ENCODE data around the gene PREPL. TPM values are rescaled to one million over a fixed set of nuclear protein-coding genes. Genes with fewer than 3 reads are reported as not detected.

The PREPL gene
- 38.6 and 42.6 TPM in 2 replicates for total RNA-seq (2014; rRNA removed; shearing (Covaris generic))
- 28.7 and 31.5 TPM in 2 replicates for polyA plus RNA-seq (2016; fragmentation: Nextera tagmentation; extraction: Ambion mirVana)

GRCh38 chr2:44361330-44362206, at the start of gene PREPL, which contains the start of gene CAMKMT:
TSS of gene PREPL (minus strand) at chr2:44361494. CDS start at chr2:44346342, 15,152 bp downstream.
TSS of gene CAMKMT (plus strand) at chr2:44361947.
- peak within 1 kb of the TSS; percentile 94 for H3K9ac ChIP-seq
- in situ Hi-C loops (cut with MboI): no loop called here
- peak within 1 kb of the TSS; percentile 88 for H3K4me2 ChIP-seq (ENCODE audit: unreplicated experiment)
- H3K36me3 ChIP-seq (ENCODE audit: low read depth): no peaks in the 10 kb centered on the region
- H3F3A ChIP-seq (ENCODE audit: insufficient read depth): peaks cover 7% of the 10 kb centered on the region
- H2AFZ ChIP-seq: peak within 1 kb of the TSS; percentile 99
- H3K27ac ChIP-seq: peak within 1 kb of the TSS; percentile 97
- no peaks in the 10 kb centered on the region for H3K27me3 ChIP-seq (replicated peaks; ENCODE audit: insufficient read depth)
- TF ChIP-seq EZH2phosphoT487 (IDR thresholded peaks at IDR 0.05; ENCODE audit: insufficient read depth, low read depth): no peak
- no peak for TF ChIP-seq EZH2 (IDR thresholded peaks at IDR 0.05; ENCODE audit: insufficient read depth, poor library complexity, severe bottlenecking)
- WGBS, 2 experiments (ENCODE audit: low coverage in 1 of 2, low lambda C conversion rate in 2 of 2, missing lambda C conversion rate in 2 of 2): 1 to 3% methylated on average over 54 to 55 of the region's 57 CpGs
- no peaks in the 10 kb centered on the region for H3K9me3 ChIP-seq (ENCODE audit: low read depth)
- peaks cover 24% of the 10 kb centered on the region for H3K4me1 ChIP-seq (ENCODE audit: insufficient read depth)
- H3K4me3 ChIP-seq: peak within 1 kb of the TSS; percentile 96
- DNase-seq: peak; percentile 98
- no peaks in the 10 kb centered on the region for H3K9me2 ChIP-seq (ENCODE audit: insufficient read depth)
- 0 out of 2 replicates have a peak, but pooled peaks cover 3% of the 10 kb centered on the region for H4K20me1 ChIP-seq (ENCODE audit: insufficient read depth)
- peaks cover 62% of the 10 kb centered on the region for H3K79me2 ChIP-seq (ENCODE audit: insufficient read depth)

- H2AFZ ChIP-seq: peak overlapping the region; percentile 64
- no peaks in the 10 kb centered on the region for H3K9me2 ChIP-seq (ENCODE audit: insufficient read depth)
- peak overlapping the region; percentile 65 for H3K4me3 ChIP-seq
- in situ Hi-C loops (cut with MboI): no loop called here
- no peak overlapping the region for H3K27ac ChIP-seq
- peak; percentile 6 for DNase-seq
- H3K9ac ChIP-seq: peak overlapping the region; percentile 32; the same call in 1 of the 2 replicates
- peaks cover 13% of the 10 kb centered on the region for H3K4me1 ChIP-seq (ENCODE audit: insufficient read depth)
- 37 to 38% methylated on average over 6 of the region's 6 CpGs for WGBS, 2 experiments (ENCODE audit: low coverage in 1 of 2, low lambda C conversion rate in 2 of 2, missing lambda C conversion rate in 2 of 2)
- no peaks in the 10 kb centered on the region for H4K20me1 ChIP-seq (ENCODE audit: insufficient read depth)
- no peaks in the 10 kb centered on the region for H3K27me3 ChIP-seq (replicated peaks; ENCODE audit: insufficient read depth)
- H3K9me3 ChIP-seq (ENCODE audit: low read depth): no peaks in the 10 kb centered on the region
- H3K79me2 ChIP-seq (ENCODE audit: insufficient read depth): no peaks in the 10 kb centered on the region
- H3F3A ChIP-seq (ENCODE audit: insufficient read depth): no peaks in the 10 kb centered on the region
- H3K36me3 ChIP-seq (ENCODE audit: low read depth): no peaks in the 10 kb centered on the region
- TF ChIP-seq EZH2 (IDR thresholded peaks at IDR 0.05; ENCODE audit: insufficient read depth, poor library complexity, severe bottlenecking): no peak
- no peak for TF ChIP-seq EZH2phosphoT487 (IDR thresholded peaks at IDR 0.05; ENCODE audit: insufficient read depth, low read depth)
- peak overlapping the region; percentile 70 for H3K4me2 ChIP-seq (ENCODE audit: unreplicated experiment)
Observed at GRCh38 chr2:44398243-44398897, 37.1 kb upstream of the PREPL start.

GRCh38 chr2:44397447-44398175, 36.3 kb upstream of the PREPL start:
- H3K79me2 ChIP-seq (ENCODE audit: insufficient read depth): no peaks in the 10 kb centered on the region
- H2AFZ ChIP-seq: peak overlapping the region; percentile 64
- H3K4me2 ChIP-seq (ENCODE audit: unreplicated experiment): peak overlapping the region; percentile 70
- peak; percentile 2 for DNase-seq
- no peaks in the 10 kb centered on the region for H3F3A ChIP-seq (ENCODE audit: insufficient read depth)
- H3K4me1 ChIP-seq (ENCODE audit: insufficient read depth): peaks cover 13% of the 10 kb centered on the region
- peak overlapping the region; percentile 32; the same call in 1 of the 2 replicates for H3K9ac ChIP-seq
- TF ChIP-seq EZH2phosphoT487 (IDR thresholded peaks at IDR 0.05; ENCODE audit: insufficient read depth, low read depth) (no peak), EZH2 (IDR thresholded peaks at IDR 0.05; ENCODE audit: insufficient read depth, poor library complexity, severe bottlenecking) (no peak)
- H4K20me1 ChIP-seq (ENCODE audit: insufficient read depth): no peaks in the 10 kb centered on the region
- in situ Hi-C loops (cut with MboI): no loop called here
- no peak overlapping the region for H3K27ac ChIP-seq
- H3K9me3 ChIP-seq (ENCODE audit: low read depth): no peaks in the 10 kb centered on the region
- no peaks in the 10 kb centered on the region for H3K9me2 ChIP-seq (ENCODE audit: insufficient read depth)
- 7 to 11% methylated on average over 7 of the region's 7 CpGs for WGBS, 2 experiments (ENCODE audit: low coverage in 1 of 2, low lambda C conversion rate in 2 of 2, missing lambda C conversion rate in 2 of 2)
- no peaks in the 10 kb centered on the region for H3K27me3 ChIP-seq (replicated peaks; ENCODE audit: insufficient read depth)
- no peaks in the 10 kb centered on the region for H3K36me3 ChIP-seq (ENCODE audit: low read depth)
- H3K4me3 ChIP-seq: peak overlapping the region; percentile 65
